IMR-90 (cell line): ENCODE results near the gene TFE3. TPM values are rescaled to one million over a fixed set of nuclear protein-coding genes. Genes with fewer than 3 reads are reported as not detected.

ENCODE experiments used
- ATAC-seq: fragments of 200-7000 bp; cut with Tn5 transposase; 2 replicates; pipeline ENCODE4 v1.9.1; 2020; ENCODE audit warnings: low read depth, mild to moderate bottlenecking, moderate library complexity
- BruUV-seq: library from RNA; stranded (reverse); fragments of 400-500 nt; replicated peaks from 2 replicates; lab custom pipeline; 2021; lab: Mats Ljungman, UMichigan
- CTCF ChIA-PET: fragments of 300-600 bp; formaldehyde crosslinking; extraction: SDS; loops from one replicate; lab custom pipeline; 2021; ENCODE audit warnings: antibody characterized with exemption; lab: Yijun Ruan, JAX
- POLR2A ChIA-PET: fragments of 300-600 bp; sonication (Branson Sonifier 250); formaldehyde crosslinking; loops from one replicate; lab custom pipeline; 2022; ENCODE audit warnings: antibody characterized with exemption; ENCODE audit not compliant: unreplicated experiment; lab: Charles Lee
- DNase-seq: peaks from one replicate; pipeline ENCODE4 v3.0.0; 2013
- H2AFZ ChIP-seq: replicated peaks from 2 replicates; pipeline ENCODE3; 2013; ENCODE audit warnings: low read length, mild to moderate bottlenecking; ENCODE audit not compliant: poor library complexity
- H2AK5ac ChIP-seq: 2 replicates; pipeline ENCODE4 v1.6.1; 2013; ENCODE audit warnings: low read depth, low read length, inconsistent platforms
- H2AK9ac ChIP-seq: replicated peaks from 2 replicates; pipeline ENCODE3; 2013; ENCODE audit warnings: mild to moderate bottlenecking, low read depth, low read length, moderate library complexity; ENCODE audit not compliant: poor library complexity
- H2BK120ac ChIP-seq: 2 replicates; pipeline ENCODE4 v1.6.1; 2013; ENCODE audit warnings: low read depth, low read length, inconsistent platforms
- H2BK15ac ChIP-seq: 3 replicates; pipeline ENCODE4 v1.6.1; 2013; ENCODE audit warnings: low read depth, low read length, inconsistent platforms
- H2BK20ac ChIP-seq: 2 replicates; pipeline ENCODE4 v1.6.1; 2013; ENCODE audit warnings: low read depth, mild to moderate bottlenecking, inconsistent platforms, low read length, moderate library complexity
- H2BK5ac ChIP-seq: 2 replicates; pipeline ENCODE4 v1.6.1; 2013; ENCODE audit warnings: mild to moderate bottlenecking, low read depth, low read length, inconsistent platforms; ENCODE audit not compliant: poor library complexity, severe bottlenecking
- H3K14ac ChIP-seq: replicated peaks from 2 replicates; pipeline ENCODE4 v1.6.1; 2013; ENCODE audit warnings: low read depth, low read length, inconsistent platforms
- H3K18ac ChIP-seq: 2 replicates; pipeline ENCODE4 v1.6.1; 2013; ENCODE audit warnings: low read depth, low read length, control low read depth
- H3K23ac ChIP-seq: 2 replicates; pipeline ENCODE4 v1.6.1; 2013; ENCODE audit warnings: low read depth, low read length, inconsistent platforms
- H3K27ac ChIP-seq: 2 replicates; pipeline ENCODE4 v1.5.1; 2013; ENCODE audit warnings: mild to moderate bottlenecking, control low read depth, low read length; ENCODE audit not compliant: insufficient read depth
- H3K27me3 ChIP-seq: 2 replicates; pipeline ENCODE4 v1.6.1; 2013; ENCODE audit warnings: low read length; ENCODE audit not compliant: control insufficient read depth, insufficient read depth
- H3K36me3 ChIP-seq: 2 replicates; pipeline ENCODE4 v1.6.1; 2013; ENCODE audit warnings: low read length, mixed read lengths; ENCODE audit not compliant: control insufficient read depth, insufficient read depth
- H3K4ac ChIP-seq: 2 replicates; pipeline ENCODE4 v1.6.1; 2013; ENCODE audit warnings: low read depth, low read length, inconsistent platforms
- H3K4me1 ChIP-seq: 2 replicates; pipeline ENCODE4 v1.6.1; 2013; ENCODE audit warnings: low read length, mixed read lengths; ENCODE audit not compliant: control insufficient read depth, insufficient read depth
- H3K4me2 ChIP-seq: 2 replicates; pipeline ENCODE4 v1.6.1; 2013; ENCODE audit warnings: low read depth, mild to moderate bottlenecking, control low read depth, low read length, moderate library complexity
- H3K4me3 ChIP-seq: 2 replicates; pipeline ENCODE4 v1.5.1; 2013; ENCODE audit warnings: low read depth, mild to moderate bottlenecking, control low read depth, low read length, moderate library complexity; ENCODE audit not compliant: insufficient read depth
- H3K56ac ChIP-seq: 2 replicates; pipeline ENCODE4 v1.6.1; 2013; ENCODE audit warnings: low read length, inconsistent platforms; ENCODE audit not compliant: insufficient read depth; ENCODE audit errors: extremely low read depth
- H3K79me1 ChIP-seq, 2 experiments: 2 replicates each; pipeline ENCODE4 v1.6.1; 2013; ENCODE audit warnings: low read length in 2 of 2, inconsistent platforms in 1 of 2, low read depth in 1 of 2
- H3K9ac ChIP-seq: 2 replicates; pipeline ENCODE4 v1.6.1; 2013; ENCODE audit warnings: low read depth, low read length, control low read depth
- H3K9me1 ChIP-seq: 2 replicates; pipeline ENCODE4 v1.6.1; 2013; ENCODE audit warnings: low read length, inconsistent platforms; ENCODE audit not compliant: insufficient read depth
- H3K9me3 ChIP-seq: 2 replicates; pipeline ENCODE4 v1.6.1; 2013; ENCODE audit warnings: low read length; ENCODE audit not compliant: control insufficient read depth, insufficient read depth
- H4K20me1 ChIP-seq: 2 replicates; pipeline ENCODE4 v1.6.1; 2013; ENCODE audit warnings: low read length, inconsistent platforms; ENCODE audit not compliant: insufficient read depth
- H4K5ac ChIP-seq: 2 replicates; pipeline ENCODE4 v1.6.1; 2013; ENCODE audit warnings: mild to moderate bottlenecking, low read depth, low read length, control low read depth
- H4K8ac ChIP-seq, 2 experiments: 2 replicates each; pipeline ENCODE4 v1.6.1; 2013; ENCODE audit warnings: low read depth in 2 of 2, low read length in 2 of 2, control low read depth in 1 of 2, inconsistent platforms in 1 of 2
- H4K91ac ChIP-seq: 2 replicates; pipeline ENCODE4 v1.6.1; 2013; ENCODE audit warnings: low read depth, low read length, inconsistent platforms; ENCODE audit not compliant: insufficient read depth
- BHLHE40 ChIP-seq: fragments of 150-350 bp; IDR thresholded peaks from 2 replicates; pipeline ENCODE4 v1.6.1; 2016; ENCODE audit warnings: mild to moderate bottlenecking, low read depth, low read length
- CEBPB ChIP-seq: IDR thresholded peaks from 2 replicates; pipeline ENCODE4 v1.6.1; 2012; ENCODE audit warnings: low read depth, low read length, improper control_type of control experiment
- CHD1 ChIP-seq: IDR thresholded peaks from 2 replicates; pipeline ENCODE4 v1.6.1; 2012; ENCODE audit warnings: low read depth, low read length, improper control_type of control experiment
- CTCF ChIP-seq: conservative IDR thresholded peaks from 2 replicates; pipeline ENCODE4 v1.5.1; 2012; ENCODE audit warnings: mild to moderate bottlenecking, low read depth, low read length, improper control_type of control experiment
- FOS ChIP-seq: fragments of 150-350 bp; IDR thresholded peaks from 2 replicates; pipeline ENCODE4 v1.6.1; 2016; ENCODE audit warnings: low read depth, low read length
- MAFK ChIP-seq: IDR thresholded peaks from 2 replicates; pipeline ENCODE4 v1.6.1; 2012; ENCODE audit warnings: low read depth, low read length, improper control_type of control experiment
- MAZ ChIP-seq: IDR thresholded peaks from 2 replicates; pipeline ENCODE4 v1.6.1; 2012; ENCODE audit warnings: low read depth, mild to moderate bottlenecking, low read length, improper control_type of control experiment, moderate library complexity, borderline replicate concordance
- MXI1 ChIP-seq: IDR thresholded peaks from 2 replicates; pipeline ENCODE4 v1.6.1; 2012; ENCODE audit warnings: low read depth, mild to moderate bottlenecking, low read length, moderate library complexity, borderline replicate concordance
- NFE2L2 ChIP-seq: fragments of 150-350 bp; IDR thresholded peaks from 2 replicates; pipeline ENCODE4 v1.6.1; 2016; ENCODE audit warnings: low read depth, mild to moderate bottlenecking, low read length
- POLR2A ChIP-seq: IDR thresholded peaks from 2 replicates; pipeline ENCODE4 v1.6.1; 2012; ENCODE audit warnings: mild to moderate bottlenecking, low read depth, low read length
- RAD21 ChIP-seq: IDR thresholded peaks from 2 replicates; pipeline ENCODE4 v1.6.1; 2012; ENCODE audit warnings: low read length, improper control_type of control experiment
- RCOR1 ChIP-seq: IDR thresholded peaks from 2 replicates; pipeline ENCODE4 v1.6.1; 2012; ENCODE audit warnings: mild to moderate bottlenecking, low read length, improper control_type of control experiment; ENCODE audit not compliant: insufficient replicate concordance
- RFX5 ChIP-seq: IDR thresholded peaks from 2 replicates; pipeline ENCODE4 v1.8.0; 2012; ENCODE audit warnings: low read depth, mild to moderate bottlenecking, low read length, moderate library complexity
- SMC3 ChIP-seq: fragments of 150-350 bp; IDR thresholded peaks from 2 replicates; pipeline ENCODE4 v1.6.1; 2016; ENCODE audit warnings: low read depth, mild to moderate bottlenecking, antibody characterized with exemption, low read length, moderate library complexity
- USF2 ChIP-seq: fragments of 150-350 bp; IDR thresholded peaks from 2 replicates; pipeline ENCODE4 v1.6.1; 2017; ENCODE audit warnings: mild to moderate bottlenecking, antibody characterized with exemption, low read length, low read depth
- WGBS, 2 experiments: methylation state at CpG; one replicate each; pipeline versions ENCODE4 v1.1.5 to v1.1.7; 2013; ENCODE audit warnings: missing lambda C conversion rate in 2 of 2; ENCODE audit not compliant: insufficient read length in 1 of 2; ENCODE audit errors: extremely low coverage in 2 of 2; 5-methylcytosine and 5-hydroxymethylcytosine counted together
- dilution Hi-C: fragments of 300-500 bp; cut with HindIII; formaldehyde crosslinking; loops from one replicate; pipeline ENCODE4 v1.14.3; 2018; ENCODE audit warnings: low sequenced_read_pairs; ENCODE audit not compliant: unreplicated experiment
- in situ Hi-C: fragments of 300-500 bp; cut with MboI; formaldehyde crosslinking; loops from 3 replicates; pipeline ENCODE4 v1.14.3; 2019; ENCODE audit warnings: low sequenced_read_pairs, inconsistent platforms, mixed read lengths
- intact Hi-C: fragments of 100-400 bp; cut with micrococcal nuclease; formaldehyde crosslinking; loops from 2 replicates; pipeline ENCODE4 v1.10.0; 2022
- polyA plus RNA-seq, 3 experiments: library from polyadenylated mRNA; depleted of rRNA; stranded (reverse); fragments of >200 nt; gene quantifications; 2 replicates each; pipeline ENCODE4 v1.2.3, GENCODE V29; 2012; ENCODE audit warnings: low replicate concordance in 1 of 3
- total RNA-seq: library from RNA; depleted of rRNA; stranded (reverse); fragments of >200 nt; gene quantifications from 2 replicates; pipeline ENCODE4 v1.2.3, GENCODE V29; 2012
- TF ChIP-seq, protein P1 (sequence below): fragments of 150-350 bp; IDR thresholded peaks from 2 replicates; pipeline ENCODE4 v1.6.1; 2016; ENCODE audit warnings: low read depth, mild to moderate bottlenecking, low read length, moderate library complexity, borderline replicate concordance

TFE3 gene
- total and polyA plus RNA-seq, 2 of the 4 experiments (the other 2 are of a cell fraction), result 24.4 to 40.5 TPM

- WGBS, 2 experiments, result no CpG with 5 or more reads among the region's 5 CpGs
- no peak overlapping the region for H4K5ac ChIP-seq
- in situ Hi-C loops, result no loop called here
These were observed 39.5 kb downstream of the TFE3 start for GRCh38 chrX:49003696-49004095.

More at GRCh38 chrX:49003696-49004095, 39.5 kb downstream of the TFE3 start:
- Histone ChIP-seq H3K14ac (no peak overlapping the region), H2AK5ac (no peak overlapping the region), H2BK20ac (no peak overlapping the region), H3K9ac (no peak overlapping the region), H4K8ac (no peak overlapping the region), H3K56ac (no peak overlapping the region), H2BK5ac (no peak overlapping the region), H3K4me3 (no peak overlapping the region), H4K91ac (no peak overlapping the region), H3K27ac (no peak overlapping the region), H2AK9ac (no peak overlapping the region), H3K4me1 (no peaks in the 10 kb centered on the region; the same call in 1 of the 2 replicates), H2BK15ac (no peak overlapping the region), H3K27me3 (no peaks in the 10 kb centered on the region), H3K9me1 (no peaks in the 10 kb centered on the region), H3K4me2 (no peak overlapping the region), H2AFZ (no peak overlapping the region), H3K23ac (no peak overlapping the region), H3K9me3 (no peaks in the 10 kb centered on the region), H3K4ac (no peak overlapping the region), H3K18ac (no peak overlapping the region), H3K36me3 (peaks cover 5% of the 10 kb centered on the region), H2BK120ac (no peak overlapping the region), H4K20me1 (no peaks in the 10 kb centered on the region), H3K79me1 (peaks cover 7 to 17% of the 10 kb centered on the region in 2 experiments; a peak in 3 of 4 replicates)
- ChIA-PET CTCF (no interaction called here), POLR2A (no interaction called here)
- TF ChIP-seq SMC3 (no peak), CHD1 (no peak), USF2 (no peak), BHLHE40 (no peak), RFX5 (no peak), NFE2L2 (no peak), CEBPB (no peak), MAFK (no peak), MXI1 (no peak), POLR2A (no peak), RCOR1 (no peak), RAD21 (no peak), FOS (no peak), CTCF (no peak), MAZ (no peak)
- TF ChIP-seq, protein P1, sequence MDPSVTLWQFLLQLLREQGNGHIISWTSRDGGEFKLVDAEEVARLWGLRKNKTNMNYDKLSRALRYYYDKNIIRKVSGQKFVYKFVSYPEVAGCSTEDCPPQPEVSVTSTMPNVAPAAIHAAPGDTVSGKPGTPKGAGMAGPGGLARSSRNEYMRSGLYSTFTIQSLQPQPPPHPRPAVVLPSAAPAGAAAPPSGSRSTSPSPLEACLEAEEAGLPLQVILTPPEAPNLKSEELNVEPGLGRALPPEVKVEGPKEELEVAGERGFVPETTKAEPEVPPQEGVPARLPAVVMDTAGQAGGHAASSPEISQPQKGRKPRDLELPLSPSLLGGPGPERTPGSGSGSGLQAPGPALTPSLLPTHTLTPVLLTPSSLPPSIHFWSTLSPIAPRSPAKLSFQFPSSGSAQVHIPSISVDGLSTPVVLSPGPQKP, result no peak
- dilution Hi-C loops, result no loop called here
- intact Hi-C loops, result no loop called here
- ATAC-seq (no peak), DNase-seq (no peak)
- no TSS peak for BruUV-seq
